Measurements from ENCODE around the gene FAM89A. TPM values are rescaled to one million over a fixed set of nuclear protein-coding genes. Genes with fewer than 3 reads are reported as not detected.
"Not testable (repeated sequence)": the region's sequence is repeated elsewhere in the genome, so short reads cannot be mapped to it uniquely, and the experiment has no call there.

FAM89A gene
- total RNA-seq, 1 donor from 2014 or later, result 5.2 TPM

GRCh38 chr1:230986976-230987375 lies 53.1 kb downstream of the FAM89A start:
- Mint-ChIP-seq H3K27ac (no peak overlapping the region), H3K36me3 (ENCODE audit: low read depth) (peaks cover 48% of the 10 kb centered on the region), H3K4me1 (peaks cover 13% of the 10 kb centered on the region), H3K4me3 (no peak overlapping the region), H3K27me3 (no peaks in the 10 kb centered on the region), H3K9me3 (no peaks in the 10 kb centered on the region)
- POLR2A ChIA-PET, result no interaction called here
- no peak for DNase-seq
- no peak for ATAC-seq (ENCODE audit: low read depth)
- CTCF ChIA-PET, result no interaction called here
- intact Hi-C loops (cut with micrococcal nuclease), result no loop called here
- TF ChIP-seq, protein P1, sequence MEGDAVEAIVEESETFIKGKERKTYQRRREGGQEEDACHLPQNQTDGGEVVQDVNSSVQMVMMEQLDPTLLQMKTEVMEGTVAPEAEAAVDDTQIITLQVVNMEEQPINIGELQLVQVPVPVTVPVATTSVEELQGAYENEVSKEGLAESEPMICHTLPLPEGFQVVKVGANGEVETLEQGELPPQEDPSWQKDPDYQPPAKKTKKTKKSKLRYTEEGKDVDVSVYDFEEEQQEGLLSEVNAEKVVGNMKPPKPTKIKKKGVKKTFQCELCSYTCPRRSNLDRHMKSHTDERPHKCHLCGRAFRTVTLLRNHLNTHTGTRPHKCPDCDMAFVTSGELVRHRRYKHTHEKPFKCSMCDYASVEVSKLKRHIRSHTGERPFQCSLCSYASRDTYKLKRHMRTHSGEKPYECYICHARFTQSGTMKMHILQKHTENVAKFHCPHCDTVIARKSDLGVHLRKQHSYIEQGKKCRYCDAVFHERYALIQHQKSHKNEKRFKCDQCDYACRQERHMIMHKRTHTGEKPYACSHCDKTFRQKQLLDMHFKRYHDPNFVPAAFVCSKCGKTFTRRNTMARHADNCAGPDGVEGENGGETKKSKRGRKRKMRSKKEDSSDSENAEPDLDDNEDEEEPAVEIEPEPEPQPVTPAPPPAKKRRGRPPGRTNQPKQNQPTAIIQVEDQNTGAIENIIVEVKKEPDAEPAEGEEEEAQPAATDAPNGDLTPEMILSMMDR (IDR thresholded peaks at IDR 0.05), result no peak

DNA sequence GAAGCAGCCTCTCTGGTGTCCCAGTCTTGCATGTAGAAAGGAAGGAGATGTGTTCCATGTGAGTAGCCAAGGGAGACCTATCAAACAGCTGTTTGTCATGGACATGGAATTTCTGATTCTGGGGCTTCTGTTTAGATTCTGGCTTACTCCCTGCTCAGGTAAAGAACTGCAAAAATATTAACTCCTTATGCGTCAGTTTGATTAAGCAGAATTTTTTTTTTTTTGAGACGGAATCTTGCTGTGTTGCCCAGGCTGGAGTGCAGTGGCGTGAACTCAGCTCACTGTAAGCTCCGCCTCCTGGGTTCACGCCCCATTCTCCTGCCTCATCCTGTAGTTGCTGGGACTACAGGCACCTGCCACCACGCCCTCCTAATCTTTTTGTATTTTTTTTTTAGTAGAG lies 54.3 kb downstream of the FAM89A start:
- POLR2A ChIA-PET, result no interaction called here
- TF ChIP-seq, protein P1 (IDR thresholded peaks at IDR 0.05), result no peak
- ATAC-seq (ENCODE audit: low read depth) (no peak), DNase-seq (no peak)
- CTCF ChIA-PET, result no interaction called here
- intact Hi-C loops (cut with micrococcal nuclease), result no loop called here
- H3K4me3 Mint-ChIP-seq, result no peak overlapping the region
- H3K36me3 Mint-ChIP-seq (ENCODE audit: low read depth), result peaks cover 38% of the 10 kb centered on the region
- H3K27ac Mint-ChIP-seq, result no peak overlapping the region
- peaks cover 13% of the 10 kb centered on the region for H3K4me1 Mint-ChIP-seq
- H3K27me3 Mint-ChIP-seq, result no peaks in the 10 kb centered on the region
- H3K9me3 Mint-ChIP-seq, result no peaks in the 10 kb centered on the region

DNA sequence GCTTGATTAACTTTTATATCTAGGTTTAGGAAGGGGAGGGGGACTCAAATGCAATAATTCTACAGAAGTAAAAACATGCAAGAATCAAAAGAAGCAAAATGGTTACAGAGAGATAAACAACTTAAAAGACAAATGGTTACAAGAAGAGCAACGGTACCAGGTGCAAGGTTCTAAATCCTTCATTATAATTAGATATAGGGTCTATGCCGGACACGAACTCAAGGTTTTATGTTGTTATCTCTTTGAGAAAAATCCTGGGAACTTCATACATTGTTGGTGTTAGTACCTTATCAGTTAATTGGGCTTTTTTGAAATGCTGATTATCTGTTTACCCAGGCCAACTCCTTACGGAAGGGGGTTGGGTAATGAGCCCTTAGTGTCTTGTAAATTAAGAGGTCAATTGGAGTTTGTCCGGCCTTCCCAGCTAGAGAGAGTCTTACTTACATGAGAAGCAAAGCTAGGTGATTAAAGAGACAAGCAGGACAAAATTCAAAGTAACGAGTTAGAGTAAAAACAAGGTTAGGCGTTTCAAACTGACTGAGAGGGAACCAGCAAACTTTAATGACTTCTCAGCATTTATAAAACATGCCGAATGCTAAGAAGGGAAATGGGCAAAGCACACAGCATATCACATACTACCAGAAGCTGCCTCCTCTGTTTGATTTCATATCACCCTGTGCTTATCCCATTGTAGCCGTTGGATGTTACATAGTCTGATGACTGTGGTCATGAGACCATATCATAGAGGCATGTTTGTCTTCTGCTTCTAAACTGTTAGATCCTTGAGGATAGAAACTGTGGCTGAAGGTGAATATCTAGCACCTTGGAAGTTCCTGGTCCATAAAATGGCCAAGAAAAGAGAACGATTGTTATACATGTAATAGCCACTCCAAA lies 55.2 kb downstream of the FAM89A start:
- POLR2A ChIA-PET, result interaction anchor here (0.7 kb wide), 1 partner anchor 220 kb away, joined by 3 read pairs; no protein-coding TSS in a partner anchor
- H3K27me3 Mint-ChIP-seq; intact Hi-C loops (cut with micrococcal nuclease); H3K4me3 Mint-ChIP-seq; ATAC-seq (ENCODE audit: low read depth); CTCF ChIA-PET; H3K9me3 Mint-ChIP-seq; DNase-seq: not testable (repeated sequence)
- H3K4me1 Mint-ChIP-seq, result peaks cover 13% of the 10 kb centered on the region
- peak overlapping the region; percentile 35 for H3K27ac Mint-ChIP-seq
- H3K36me3 Mint-ChIP-seq (ENCODE audit: low read depth), result peaks cover 33% of the 10 kb centered on the region

- no peak overlapping the region for H3K27ac Mint-ChIP-seq
- no peak for ATAC-seq (ENCODE audit: low read depth)
- no peak overlapping the region for H3K4me3 Mint-ChIP-seq
- intact Hi-C loops (cut with micrococcal nuclease), result no loop called here
- ChIA-PET CTCF (no interaction called here), POLR2A (no interaction called here)
- peaks cover 32% of the 10 kb centered on the region for H3K36me3 Mint-ChIP-seq (ENCODE audit: low read depth)
- TF ChIP-seq, protein P1 (IDR thresholded peaks at IDR 0.05), result no peak
- H3K27me3 Mint-ChIP-seq, result no peaks in the 10 kb centered on the region
- no peaks in the 10 kb centered on the region for H3K9me3 Mint-ChIP-seq
- no peak for DNase-seq
- peaks cover 13% of the 10 kb centered on the region for H3K4me1 Mint-ChIP-seq
Measured at GRCh38 chr1:230983811-230984210, 56.2 kb downstream of the FAM89A start.

DNA sequence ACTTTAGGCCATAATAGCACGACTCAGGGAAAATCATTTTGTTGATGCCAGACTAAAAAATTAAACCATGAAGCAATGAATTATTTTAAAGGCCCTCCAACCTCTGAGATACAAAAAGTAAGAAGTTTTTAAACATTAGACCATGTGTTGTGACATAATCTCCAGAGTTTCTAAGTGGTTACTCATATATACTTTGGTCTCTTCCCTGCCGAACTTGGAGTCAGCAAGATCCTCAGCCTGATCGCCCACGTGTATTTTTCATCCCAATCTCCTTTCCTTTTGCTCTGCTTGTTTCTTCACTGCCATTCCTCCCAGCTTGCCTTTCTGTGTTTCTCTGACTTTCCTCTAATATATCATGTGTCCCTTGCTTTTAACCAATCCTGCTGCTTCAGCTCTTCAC lies 57.4 kb downstream of the FAM89A start:
- POLR2A ChIA-PET, result no interaction called here
- intact Hi-C loops (cut with micrococcal nuclease), result no loop called here
- Mint-ChIP-seq H3K27me3 (no peaks in the 10 kb centered on the region), H3K4me3 (no peak overlapping the region), H3K9me3 (no peaks in the 10 kb centered on the region), H3K27ac (no peak overlapping the region), H3K36me3 (ENCODE audit: low read depth) (peaks cover 34% of the 10 kb centered on the region), H3K4me1 (peaks cover 15% of the 10 kb centered on the region)
- TF ChIP-seq, protein P1 (IDR thresholded peaks at IDR 0.05), result no peak
- ATAC-seq (ENCODE audit: low read depth) (no peak), DNase-seq (no peak)
- CTCF ChIA-PET, result no interaction called here
